ENCODE measurements around the gene CWF19L2. TPM values are rescaled to one million over a fixed set of nuclear protein-coding genes. Genes with fewer than 3 reads are reported as not detected.

The CWF19L2 gene
- total and polyA plus RNA-seq, 2 experiments from 2014 or later, result 20.3 to 27.2 TPM

- H3K4me1 Mint-ChIP-seq, result no peaks in the 10 kb centered on the region
- Histone ChIP-seq H3K27me3 (ENCODE audit: insufficient read depth) (no peaks in the 10 kb centered on the region), H3K9me2 (ENCODE audit: insufficient read depth) (no peaks in the 10 kb centered on the region), H3K79me2 (replicated peaks; ENCODE audit: insufficient read depth) (no peaks in the 10 kb centered on the region), H3K36me3 (ENCODE audit: insufficient read depth) (no peaks in the 10 kb centered on the region), H3K27ac (ENCODE audit: low read depth) (no peak overlapping the region), H3K4me1 (ENCODE audit: insufficient read depth) (no peaks in the 10 kb centered on the region), H4K20me1 (replicated peaks; ENCODE audit: insufficient read depth) (no peaks in the 10 kb centered on the region), H3K4me2 (no peak overlapping the region), H3F3A (replicated peaks; ENCODE audit: low read depth) (no peaks in the 10 kb centered on the region), H3K4me3 (no peak overlapping the region), H2AFZ (no peak overlapping the region)
- TF ChIP-seq JUNB (IDR thresholded peaks at IDR 0.05; ENCODE audit: unreplicated experiment), result no peak
- no peak for TF ChIP-seq ZNF114 (CRISPR knock-in tag; IDR thresholded peaks at IDR 0.05)
- TF ChIP-seq REST (IDR thresholded peaks at IDR 0.05; ENCODE audit: unreplicated experiment), result no peak
- TF ChIP-seq NANOG (IDR thresholded peaks at IDR 0.05; ENCODE audit: borderline replicate concordance), result no peak
- TF ChIP-seq, protein P1, sequence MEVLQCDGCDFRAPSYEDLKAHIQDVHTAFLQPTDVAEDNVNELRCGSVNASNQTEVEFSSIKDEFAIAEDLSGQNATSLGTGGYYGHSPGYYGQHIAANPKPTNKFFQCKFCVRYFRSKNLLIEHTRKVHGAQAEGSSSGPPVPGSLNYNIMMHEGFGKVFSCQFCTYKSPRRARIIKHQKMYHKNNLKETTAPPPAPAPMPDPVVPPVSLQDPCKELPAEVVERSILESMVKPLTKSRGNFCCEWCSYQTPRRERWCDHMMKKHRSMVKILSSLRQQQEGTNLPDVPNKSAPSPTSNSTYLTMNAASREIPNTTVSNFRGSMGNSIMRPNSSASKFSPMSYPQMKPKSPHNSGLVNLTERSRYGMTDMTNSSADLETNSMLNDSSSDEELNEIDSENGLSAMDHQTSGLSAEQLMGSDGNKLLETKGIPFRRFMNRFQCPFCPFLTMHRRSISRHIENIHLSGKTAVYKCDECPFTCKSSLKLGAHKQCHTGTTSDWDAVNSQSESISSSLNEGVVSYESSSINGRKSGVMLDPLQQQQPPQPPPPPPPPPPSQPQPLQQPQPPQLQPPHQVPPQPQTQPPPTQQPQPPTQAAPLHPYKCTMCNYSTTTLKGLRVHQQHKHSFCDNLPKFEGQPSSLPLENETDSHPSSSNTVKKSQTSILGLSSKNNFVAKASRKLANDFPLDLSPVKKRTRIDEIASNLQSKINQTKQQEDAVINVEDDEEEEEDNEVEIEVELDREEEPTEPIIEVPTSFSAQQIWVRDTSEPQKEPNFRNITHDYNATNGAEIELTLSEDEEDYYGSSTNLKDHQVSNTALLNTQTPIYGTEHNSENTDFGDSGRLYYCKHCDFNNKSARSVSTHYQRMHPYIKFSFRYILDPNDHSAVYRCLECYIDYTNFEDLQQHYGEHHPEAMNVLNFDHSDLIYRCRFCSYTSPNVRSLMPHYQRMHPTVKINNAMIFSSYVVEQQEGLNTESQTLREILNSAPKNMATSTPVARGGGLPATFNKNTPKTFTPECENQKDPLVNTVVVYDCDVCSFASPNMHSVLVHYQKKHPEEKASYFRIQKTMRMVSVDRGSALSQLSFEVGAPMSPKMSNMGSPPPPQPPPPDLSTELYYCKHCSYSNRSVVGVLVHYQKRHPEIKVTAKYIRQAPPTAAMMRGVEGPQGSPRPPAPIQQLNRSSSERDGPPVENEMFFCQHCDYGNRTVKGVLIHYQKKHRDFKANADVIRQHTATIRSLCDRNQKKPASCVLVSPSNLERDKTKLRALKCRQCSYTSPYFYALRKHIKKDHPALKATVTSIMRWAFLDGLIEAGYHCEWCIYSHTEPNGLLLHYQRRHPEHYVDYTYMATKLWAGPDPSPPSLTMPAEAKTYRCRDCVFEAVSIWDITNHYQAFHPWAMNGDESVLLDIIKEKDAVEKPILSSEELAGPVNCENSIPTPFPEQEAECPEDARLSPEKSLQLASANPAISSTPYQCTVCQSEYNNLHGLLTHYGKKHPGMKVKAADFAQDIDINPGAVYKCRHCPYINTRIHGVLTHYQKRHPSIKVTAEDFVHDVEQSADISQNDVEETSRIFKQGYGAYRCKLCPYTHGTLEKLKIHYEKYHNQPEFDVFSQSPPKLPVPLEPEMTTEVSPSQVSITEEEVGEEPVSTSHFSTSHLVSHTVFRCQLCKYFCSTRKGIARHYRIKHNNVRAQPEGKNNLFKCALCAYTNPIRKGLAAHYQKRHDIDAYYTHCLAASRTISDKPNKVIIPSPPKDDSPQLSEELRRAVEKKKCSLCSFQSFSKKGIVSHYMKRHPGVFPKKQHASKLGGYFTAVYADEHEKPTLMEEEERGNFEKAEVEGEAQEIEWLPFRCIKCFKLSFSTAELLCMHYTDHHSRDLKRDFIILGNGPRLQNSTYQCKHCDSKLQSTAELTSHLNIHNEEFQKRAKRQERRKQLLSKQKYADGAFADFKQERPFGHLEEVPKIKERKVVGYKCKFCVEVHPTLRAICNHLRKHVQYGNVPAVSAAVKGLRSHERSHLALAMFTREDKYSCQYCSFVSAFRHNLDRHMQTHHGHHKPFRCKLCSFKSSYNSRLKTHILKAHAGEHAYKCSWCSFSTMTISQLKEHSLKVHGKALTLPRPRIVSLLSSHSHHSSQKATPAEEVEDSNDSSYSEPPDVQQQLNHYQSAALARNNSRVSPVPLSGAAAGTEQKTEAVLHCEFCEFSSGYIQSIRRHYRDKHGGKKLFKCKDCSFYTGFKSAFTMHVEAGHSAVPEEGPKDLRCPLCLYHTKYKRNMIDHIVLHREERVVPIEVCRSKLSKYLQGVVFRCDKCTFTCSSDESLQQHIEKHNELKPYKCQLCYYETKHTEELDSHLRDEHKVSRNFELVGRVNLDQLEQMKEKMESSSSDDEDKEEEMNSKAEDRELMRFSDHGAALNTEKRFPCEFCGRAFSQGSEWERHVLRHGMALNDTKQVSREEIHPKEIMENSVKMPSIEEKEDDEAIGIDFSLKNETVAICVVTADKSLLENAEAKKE (CRISPR knock-in tag; IDR thresholded peaks at IDR 0.05), result no peak
- no peak for TF ChIP-seq CTCF (conservative IDR thresholded peaks at IDR 0.05; ENCODE audit: low read depth in 2 of 2)
- TF ChIP-seq ETS1 (IDR thresholded peaks at IDR 0.05), result no peak
- TF ChIP-seq POLR2AphosphoS5 (IDR thresholded peaks at IDR 0.05; ENCODE audit: low read depth), result no peak
- TF ChIP-seq EZH2 (IDR thresholded peaks at IDR 0.05; ENCODE audit: low read depth, unreplicated experiment), result no peak
- TF ChIP-seq ZNF331 (CRISPR knock-in tag; IDR thresholded peaks at IDR 0.05; ENCODE audit: low read depth), result no peak
- no peak for TF ChIP-seq CREB1 (CRISPR knock-in tag; IDR thresholded peaks at IDR 0.05; ENCODE audit: low read depth)
- TF ChIP-seq EZH2phosphoT487 (IDR thresholded peaks at IDR 0.05; ENCODE audit: unreplicated experiment), result no peak
- TF ChIP-seq STAT1 (IDR thresholded peaks at IDR 0.05; ENCODE audit: unreplicated experiment), result no peak
- no peak overlapping the region for H3K27ac Mint-ChIP-seq
- H3K36me3 Mint-ChIP-seq (ENCODE audit: low read depth), result peaks cover 4% of the 10 kb centered on the region; the same call in 2 of the 3 replicates
- no peak for ATAC-seq
- peaks cover 4% of the 10 kb centered on the region; the same call in 1 of the 3 replicates for H3K9me3 Mint-ChIP-seq
- no peak for DNase-seq (ENCODE audit: low spot score)
- H3K4me3 Mint-ChIP-seq, result no peak overlapping the region
- H3K27me3 Mint-ChIP-seq (ENCODE audit: insufficient read depth, low read depth, poor library complexity), result no peaks in the 10 kb centered on the region
Measured at GRCh38 chr11:107494055-107494454, 36.4 kb upstream of the CWF19L2 start.

All from GM23338 (cell line).